ENCODE results near the gene CCDC192.

Gene CCDC192

DNA sequence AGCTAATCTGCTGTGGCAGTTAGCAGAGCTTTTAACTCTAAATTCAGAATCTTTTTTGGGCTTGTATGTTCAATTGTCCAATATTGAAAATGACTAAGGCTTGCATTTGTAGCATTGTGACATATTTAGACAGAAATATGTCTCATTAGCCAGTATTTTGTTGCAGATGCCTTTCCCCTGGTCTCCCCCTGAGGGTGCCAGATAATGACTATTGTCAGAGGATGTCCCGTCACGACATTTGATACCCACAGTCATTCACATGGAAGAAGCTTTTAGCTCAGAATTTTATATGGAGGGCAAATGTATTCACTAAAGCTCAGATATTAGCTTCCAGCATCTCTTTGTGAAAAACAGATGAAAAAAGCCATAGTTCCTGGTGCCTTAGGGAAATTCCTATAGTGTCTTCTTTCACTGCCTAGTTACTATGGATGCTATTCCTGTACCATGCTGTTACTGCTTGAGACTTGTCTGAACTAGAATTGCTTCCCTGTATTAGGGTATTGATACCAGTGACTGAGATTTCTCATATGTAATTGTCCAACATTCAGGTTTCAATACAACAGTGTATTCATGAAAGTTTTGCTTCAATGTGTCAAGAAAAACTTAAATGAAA, 96.2 kb downstream of the CCDC192 start:
- Histone ChIP-seq H3K27me3 (replicated peaks; ENCODE audit: control insufficient read depth, insufficient read depth, low read length) (no peaks in the 10 kb centered on the region), H3K4me3 (replicated peaks; ENCODE audit: low read depth, low read length) (no peak overlapping the region), H3K36me3 (ENCODE audit: control insufficient read depth, insufficient read depth, low read length) (no peaks in the 10 kb centered on the region)
- TF ChIP-seq, protein P1, sequence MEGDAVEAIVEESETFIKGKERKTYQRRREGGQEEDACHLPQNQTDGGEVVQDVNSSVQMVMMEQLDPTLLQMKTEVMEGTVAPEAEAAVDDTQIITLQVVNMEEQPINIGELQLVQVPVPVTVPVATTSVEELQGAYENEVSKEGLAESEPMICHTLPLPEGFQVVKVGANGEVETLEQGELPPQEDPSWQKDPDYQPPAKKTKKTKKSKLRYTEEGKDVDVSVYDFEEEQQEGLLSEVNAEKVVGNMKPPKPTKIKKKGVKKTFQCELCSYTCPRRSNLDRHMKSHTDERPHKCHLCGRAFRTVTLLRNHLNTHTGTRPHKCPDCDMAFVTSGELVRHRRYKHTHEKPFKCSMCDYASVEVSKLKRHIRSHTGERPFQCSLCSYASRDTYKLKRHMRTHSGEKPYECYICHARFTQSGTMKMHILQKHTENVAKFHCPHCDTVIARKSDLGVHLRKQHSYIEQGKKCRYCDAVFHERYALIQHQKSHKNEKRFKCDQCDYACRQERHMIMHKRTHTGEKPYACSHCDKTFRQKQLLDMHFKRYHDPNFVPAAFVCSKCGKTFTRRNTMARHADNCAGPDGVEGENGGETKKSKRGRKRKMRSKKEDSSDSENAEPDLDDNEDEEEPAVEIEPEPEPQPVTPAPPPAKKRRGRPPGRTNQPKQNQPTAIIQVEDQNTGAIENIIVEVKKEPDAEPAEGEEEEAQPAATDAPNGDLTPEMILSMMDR (IDR thresholded peaks at IDR 0.05; ENCODE audit: insufficient read depth, low read length, poor library complexity, severe bottlenecking), result no peak
- DNase-seq (ENCODE audit: extremely low read depth, insufficient read length), result no peak

DNA sequence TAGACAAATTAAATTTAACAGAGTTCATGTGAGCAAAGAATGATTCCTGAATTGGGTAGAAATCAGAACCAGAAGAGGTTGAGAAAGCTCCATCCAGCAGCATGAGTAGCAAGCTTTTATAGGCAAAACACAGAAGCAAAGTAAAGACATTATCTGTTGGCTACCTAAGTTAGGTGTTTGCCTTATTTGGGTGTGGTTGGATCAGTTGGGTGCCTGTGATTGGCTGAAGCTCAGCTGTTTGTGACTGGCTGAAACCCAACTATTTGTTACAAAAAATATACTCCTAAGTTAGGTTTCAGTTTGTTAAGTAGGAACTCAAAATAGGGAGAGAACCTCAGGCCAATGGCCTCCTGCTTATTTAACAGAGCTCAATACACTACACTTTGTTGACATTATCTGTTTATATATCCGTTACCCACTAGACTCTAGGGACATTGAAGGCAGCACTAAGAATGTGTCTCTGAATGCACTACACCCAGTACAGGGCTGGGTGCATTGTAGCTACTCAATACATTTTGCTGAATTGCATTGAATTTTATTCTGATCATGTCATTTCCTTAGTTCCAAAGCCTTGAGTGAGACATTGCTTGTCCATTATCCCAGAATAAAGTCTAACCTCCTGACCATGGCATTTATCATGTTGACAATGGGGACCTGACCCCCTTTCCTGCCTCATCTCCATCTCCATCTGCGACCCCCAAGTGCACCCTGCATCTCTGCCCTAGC, 98.7 kb downstream of the CCDC192 start:
- no peak overlapping the region for H3K4me3 ChIP-seq (replicated peaks; ENCODE audit: low read depth, low read length)
- TF ChIP-seq, protein P1 (IDR thresholded peaks at IDR 0.05; ENCODE audit: insufficient read depth, low read length, poor library complexity, severe bottlenecking), result no peak
- no peaks in the 10 kb centered on the region for H3K36me3 ChIP-seq (ENCODE audit: control insufficient read depth, insufficient read depth, low read length)
- no peaks in the 10 kb centered on the region for H3K27me3 ChIP-seq (replicated peaks; ENCODE audit: control insufficient read depth, insufficient read depth, low read length)
- DNase-seq (ENCODE audit: extremely low read depth, insufficient read length), result no peak

DNA sequence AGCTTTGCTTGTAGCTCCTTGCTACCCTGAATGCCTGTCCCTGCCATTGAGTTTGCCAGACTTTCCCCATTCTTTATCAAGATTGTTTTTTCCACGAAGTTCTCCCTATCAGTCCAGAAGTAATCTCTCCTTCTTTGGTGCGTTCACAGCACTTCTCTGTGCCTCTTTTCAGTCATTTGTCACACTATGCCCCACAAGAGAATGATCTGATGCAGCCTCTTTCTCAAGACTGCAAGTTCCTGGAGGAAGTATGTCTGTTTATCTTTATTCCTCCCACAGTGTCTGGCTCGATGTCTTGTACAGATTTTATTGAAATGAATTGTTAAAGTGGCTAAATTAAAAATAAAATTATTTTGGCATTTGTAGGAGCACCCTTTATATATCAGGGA, 99.3 kb downstream of the CCDC192 start:
- H3K27me3 ChIP-seq (replicated peaks; ENCODE audit: control insufficient read depth, insufficient read depth, low read length), result no peaks in the 10 kb centered on the region
- no peak overlapping the region for H3K4me3 ChIP-seq (replicated peaks; ENCODE audit: low read depth, low read length)
- no peaks in the 10 kb centered on the region for H3K36me3 ChIP-seq (ENCODE audit: control insufficient read depth, insufficient read depth, low read length)
- TF ChIP-seq, protein P1 (IDR thresholded peaks at IDR 0.05; ENCODE audit: insufficient read depth, low read length, poor library complexity, severe bottlenecking), result no peak
- DNase-seq (ENCODE audit: extremely low read depth, insufficient read length), result no peak

DNA sequence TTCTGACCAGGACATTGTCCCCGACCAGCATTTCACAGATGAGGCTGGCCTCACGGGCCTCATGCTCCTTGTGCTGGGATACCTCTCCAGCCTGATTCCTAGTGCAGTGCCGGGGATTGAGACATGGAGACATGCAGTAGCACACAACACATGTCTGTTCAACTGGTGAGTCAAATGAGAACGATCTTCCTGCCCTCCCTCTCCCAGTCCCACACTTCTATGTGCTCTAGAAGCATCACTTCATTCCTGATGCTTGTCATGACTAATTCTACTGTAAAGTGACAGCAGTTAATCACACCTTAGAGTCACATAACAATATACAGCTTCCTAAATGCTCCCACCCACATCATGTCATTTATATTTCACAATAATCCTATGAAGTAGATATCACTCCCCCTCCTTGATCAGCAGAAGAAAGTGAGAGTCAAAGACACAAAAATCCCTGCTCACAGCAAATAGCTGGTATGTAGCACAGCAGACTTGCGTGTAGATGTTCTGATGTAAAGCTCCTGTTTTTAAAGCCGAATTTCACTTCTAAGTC, 101.8 kb downstream of the CCDC192 start:
- TF ChIP-seq, protein P1 (IDR thresholded peaks at IDR 0.05; ENCODE audit: insufficient read depth, low read length, poor library complexity, severe bottlenecking), result no peak
- Histone ChIP-seq H3K4me3 (replicated peaks; ENCODE audit: low read depth, low read length) (no peak overlapping the region), H3K27me3 (replicated peaks; ENCODE audit: control insufficient read depth, insufficient read depth, low read length) (no peaks in the 10 kb centered on the region), H3K36me3 (ENCODE audit: control insufficient read depth, insufficient read depth, low read length) (no peaks in the 10 kb centered on the region)
- no peak for DNase-seq (ENCODE audit: extremely low read depth, insufficient read length)

DNA sequence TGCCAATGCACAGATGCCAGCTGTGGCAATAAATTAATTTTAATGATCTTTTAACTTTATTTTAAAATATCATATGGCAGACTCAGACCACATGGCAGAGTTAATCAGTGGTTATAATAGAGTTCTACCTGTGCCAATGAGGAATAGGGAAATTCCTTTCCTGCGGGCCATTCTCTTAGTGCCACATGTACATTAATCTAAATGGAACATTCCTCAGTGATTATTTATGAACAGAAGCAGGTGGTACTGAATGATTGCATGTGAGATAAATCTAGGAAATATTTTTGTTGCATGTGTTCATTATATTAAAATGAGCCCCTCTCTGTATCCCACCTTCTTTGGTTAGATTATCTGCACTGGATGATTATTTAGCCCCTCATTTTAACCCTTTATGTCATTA, 102.3 kb downstream of the CCDC192 start:
- DNase-seq (ENCODE audit: extremely low read depth, insufficient read length), result no peak
- Histone ChIP-seq H3K27me3 (replicated peaks; ENCODE audit: control insufficient read depth, insufficient read depth, low read length) (no peaks in the 10 kb centered on the region), H3K4me3 (replicated peaks; ENCODE audit: low read depth, low read length) (no peak overlapping the region), H3K36me3 (ENCODE audit: control insufficient read depth, insufficient read depth, low read length) (no peaks in the 10 kb centered on the region)
- TF ChIP-seq, protein P1 (IDR thresholded peaks at IDR 0.05; ENCODE audit: insufficient read depth, low read length, poor library complexity, severe bottlenecking), result no peak

All from GM06990 (cell line).